Colonic mucosa (tissue), 4 donors: ENCODE measurements around the gene MAD1L1. TPM values are rescaled to one million over a fixed set of nuclear protein-coding genes. Genes with fewer than 3 reads are reported as not detected.

ENCODE experiments used
- DNase-seq: peaks from one replicate; pipeline ENCODE4 v3.0.0-alpha.2; 2020
- H3K27ac ChIP-seq: fragments of 200-600 bp; one replicate; pipeline ENCODE4 v1.8.0; 2021
- H3K27me3 ChIP-seq: fragments of 200-600 bp; one replicate; pipeline ENCODE4 v1.8.0; 2021
- H3K36me3 ChIP-seq: fragments of 200-600 bp; one replicate; pipeline ENCODE4 v1.8.0; 2021
- H3K4me1 ChIP-seq: fragments of 200-600 bp; one replicate; pipeline ENCODE4 v1.8.0; 2021; ENCODE audit warnings: mild to moderate bottlenecking
- H3K4me3 ChIP-seq: fragments of 200-600 bp; one replicate; pipeline ENCODE4 v1.8.0; 2021
- H3K9ac ChIP-seq, 2 donors: one replicate each; pipeline ENCODE4 v1.7.0; 2013; ENCODE audit warnings: control low read depth in 2 of 2, low read depth in 2 of 2, low read length in 2 of 2
- H3K9me3 ChIP-seq: fragments of 200-600 bp; one replicate; pipeline ENCODE4 v1.8.0; 2021
- CTCF ChIP-seq: fragments of 200-600 bp; IDR thresholded peaks from one replicate; pipeline ENCODE4 v1.8.0; 2022; ENCODE audit warnings: antibody characterized with exemption, mild to moderate bottlenecking
- intact Hi-C: fragments of 100-400 bp; cut with DNase I; formaldehyde crosslinking; loops from one replicate; pipeline ENCODE4 v1.14.1; 2022
- total RNA-seq, 2 donors: library from RNA; stranded (reverse); fragmentation: NEBNext Ultra II Directional in 1 of 2; extraction: Animal tissue kit (Norgen Biotek cat#: 25700) in 1 of 2; gene quantifications; one replicate each; pipeline ENCODE4 v1.2.1, GENCODE V29; 2021
- donor health status: healthy.
- donor health status: DM: no; HTN: no; CAD: no.
- donor health status: DM: no; HTN: no; CAD: no.

MAD1L1 gene
- total RNA-seq, 2 donors from 2014 or later, result 18.2 to 47.0 TPM

- intact Hi-C loops, result no loop called here
- H3K27ac ChIP-seq, result no peak overlapping the region
- no peak overlapping the region for H3K9ac ChIP-seq
- H3K4me1 ChIP-seq, result no peaks in the 10 kb centered on the region
- H3K4me3 ChIP-seq, result no peak overlapping the region
- no peak for DNase-seq
- H3K9me3 ChIP-seq, result no peaks in the 10 kb centered on the region
- H3K36me3 ChIP-seq, result no peaks in the 10 kb centered on the region
- no peaks in the 10 kb centered on the region for H3K27me3 ChIP-seq
- TF ChIP-seq CTCF, result no peak
Measured at GRCh38 chr7:1846331-1847065, 386.2 kb downstream of the MAD1L1 start.

- Histone ChIP-seq H3K9ac (no peak overlapping the region), H3K27ac (no peak overlapping the region), H3K9me3 (no peaks in the 10 kb centered on the region), H3K4me1 (no peaks in the 10 kb centered on the region), H3K4me3 (no peak overlapping the region), H3K36me3 (no peaks in the 10 kb centered on the region), H3K27me3 (no peaks in the 10 kb centered on the region)
- intact Hi-C loops, result no loop called here
- DNase-seq, result no peak
- no peak for TF ChIP-seq CTCF
Measured at GRCh38 chr7:1845536-1846311, 387.0 kb downstream of the MAD1L1 start.

DNA sequence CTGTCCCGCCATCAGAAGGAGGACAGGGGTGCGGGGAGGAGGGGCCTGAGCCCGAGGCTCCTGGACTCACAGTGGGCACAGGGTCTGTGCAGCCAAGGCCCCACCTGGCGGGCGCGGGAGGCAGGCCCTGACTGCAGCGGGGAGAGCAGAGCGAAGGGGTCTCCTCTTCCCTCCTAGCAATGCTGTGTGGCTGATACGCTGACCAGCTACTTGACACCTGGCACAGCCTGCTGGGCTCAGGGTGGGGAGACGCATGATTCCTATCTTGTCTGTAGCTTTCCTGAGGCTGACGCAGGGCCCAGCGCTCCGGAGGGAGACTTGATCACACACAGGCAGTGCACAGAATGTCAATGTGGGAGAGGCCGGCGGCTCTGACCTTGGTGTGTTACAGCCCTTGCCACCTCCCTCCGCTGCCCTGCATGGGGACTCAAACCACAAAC, 387.8 kb downstream of the MAD1L1 start:
- Histone ChIP-seq H3K27ac (no peak overlapping the region), H3K4me3 (no peak overlapping the region), H3K36me3 (no peaks in the 10 kb centered on the region), H3K4me1 (no peaks in the 10 kb centered on the region), H3K9me3 (no peaks in the 10 kb centered on the region), H3K27me3 (no peaks in the 10 kb centered on the region), H3K9ac (no peak overlapping the region)
- no peak for TF ChIP-seq CTCF
- intact Hi-C loops, result no loop called here
- DNase-seq, result no peak

DNA sequence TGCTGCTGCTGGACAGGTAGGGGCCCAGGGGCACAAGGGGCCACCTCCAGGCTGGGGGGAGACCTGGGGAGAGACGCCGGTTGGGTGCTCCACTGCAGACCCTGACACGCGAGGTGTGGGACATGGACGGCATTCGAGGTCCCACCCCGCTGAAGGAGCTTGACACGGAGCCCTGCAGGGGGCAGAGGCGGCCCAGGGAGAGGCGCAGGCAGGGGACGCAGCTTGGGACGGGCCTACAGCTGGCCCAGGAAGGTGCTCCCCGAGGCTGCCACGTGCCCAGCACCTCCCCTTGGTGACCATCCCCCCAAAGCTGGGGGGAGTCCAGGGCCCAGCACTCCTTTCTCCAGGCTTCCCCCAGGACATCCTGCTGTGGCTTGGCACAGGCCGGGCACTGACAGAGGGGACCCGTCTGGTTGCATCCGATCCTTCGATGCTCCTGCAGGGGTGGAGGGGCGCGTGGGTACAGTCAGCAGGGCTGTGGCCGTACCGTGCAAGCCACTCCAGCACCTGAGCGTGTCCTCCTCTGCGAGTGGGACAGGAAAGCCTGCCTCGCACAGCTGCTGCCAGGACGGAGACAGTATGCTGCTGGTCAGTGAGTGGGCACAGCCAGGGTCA, 388.3 kb downstream of the MAD1L1 start:
- Histone ChIP-seq H3K4me1 (no peaks in the 10 kb centered on the region), H3K27me3 (no peaks in the 10 kb centered on the region), H3K9me3 (no peaks in the 10 kb centered on the region), H3K27ac (no peak overlapping the region), H3K9ac (no peak overlapping the region), H3K4me3 (no peak overlapping the region), H3K36me3 (no peaks in the 10 kb centered on the region)
- intact Hi-C loops, result no loop called here
- TF ChIP-seq CTCF, result no peak
- DNase-seq, result no peak

GRCh38 chr7:1843921-1844335, 388.8 kb downstream of the MAD1L1 start:
- no peak for TF ChIP-seq CTCF
- no peak for DNase-seq
- Histone ChIP-seq H3K4me3 (no peak overlapping the region), H3K36me3 (no peaks in the 10 kb centered on the region), H3K9ac (no peak overlapping the region), H3K27me3 (no peaks in the 10 kb centered on the region), H3K27ac (no peak overlapping the region), H3K4me1 (no peaks in the 10 kb centered on the region), H3K9me3 (no peaks in the 10 kb centered on the region)
- intact Hi-C loops, result no loop called here
